ENCODE results near the gene DACH2.

The DACH2 gene

GRCh38 chrX:86241547-86241946 lies 93.3 kb downstream of the DACH2 start:
- DNase-seq (ENCODE audit: low spot score): no peak
- no peak for TF ChIP-seq CTCF (IDR thresholded peaks at IDR 0.05; ENCODE audit: extremely low read depth, missing control alignments)

GRCh38 chrX:86263526-86263925 lies 115.3 kb downstream of the DACH2 start:
- no peak for DNase-seq (ENCODE audit: low spot score)

GRCh38 chrX:86295293-86295692 lies 147.0 kb downstream of the DACH2 start:
- DNase-seq (ENCODE audit: low spot score): no peak
- no peak for TF ChIP-seq CTCF (IDR thresholded peaks at IDR 0.05; ENCODE audit: extremely low read depth, missing control alignments)

More at GRCh38 chrX:86263526-86263925, 115.3 kb downstream of the DACH2 start:
- no peak for TF ChIP-seq CTCF (IDR thresholded peaks at IDR 0.05; ENCODE audit: extremely low read depth, missing control alignments)

GRCh38 chrX:86322913-86323312 lies 174.7 kb downstream of the DACH2 start:
- DNase-seq (ENCODE audit: low spot score): no peak
- no peak for TF ChIP-seq CTCF (IDR thresholded peaks at IDR 0.05; ENCODE audit: extremely low read depth, missing control alignments)

GRCh38 chrX:86329174-86329573 lies 180.9 kb downstream of the DACH2 start:
- DNase-seq (ENCODE audit: low spot score): no peak
- no peak for TF ChIP-seq CTCF (IDR thresholded peaks at IDR 0.05; ENCODE audit: extremely low read depth, missing control alignments)

- DNase-seq (ENCODE audit: low spot score): no peak
- no peak for TF ChIP-seq CTCF (IDR thresholded peaks at IDR 0.05; ENCODE audit: extremely low read depth, missing control alignments)
These were observed 200.4 kb downstream of the DACH2 start for GRCh38 chrX:86348669-86349068.

- no peak for TF ChIP-seq CTCF (IDR thresholded peaks at IDR 0.05; ENCODE audit: extremely low read depth, missing control alignments)
- no peak for DNase-seq (ENCODE audit: low spot score)
These were observed 200.9 kb downstream of the DACH2 start for GRCh38 chrX:86349115-86349514.

Measured in GM20000 (cell line).